HepG2 (cell line): Measurements from ENCODE around the gene RPAP3. TPM values are rescaled to one million over a fixed set of nuclear protein-coding genes. Genes with fewer than 3 reads are reported as not detected.
A peak's percentile ranks its signal among the peaks of the same experiment; 100 is the strongest.

ENCODE experiments used
- ATAC-seq: fragments of 200-7000 bp; cut with Tn5 transposase; 3 replicates; pipeline ENCODE4 v1.9.1; 2020; ENCODE audit warnings: mild to moderate bottlenecking, moderate library complexity
- BruUV-seq: library from RNA; stranded (reverse); fragments of 400-500 nt; replicated peaks from 2 replicates; lab custom pipeline; 2021; lab: Mats Ljungman, UMichigan
- CTCF ChIA-PET: fragments of 300-600 bp; formaldehyde crosslinking; extraction: SDS; loops from one replicate; lab custom pipeline; 2021; ENCODE audit warnings: low total read pairs, inconsistent platforms, low intra/inter-chr PET ratio; lab: Yijun Ruan, JAX
- POLR2A ChIA-PET: fragments of 350-600 bp; sonication (Branson Sonifier 250); formaldehyde crosslinking; loops from one replicate; lab custom pipeline; 2020; ENCODE audit warnings: antibody characterized with exemption, inconsistent platforms; lab: Yijun Ruan, JAX
- DNase-seq: peaks from one replicate; pipeline ENCODE4 v3.0.0-alpha.2; 2015; ENCODE audit warnings: low spot score
- FAIRE-seq: peaks from 3 replicates; lab custom pipeline; 2011; peaks lifted over from hg19 to GRCh38; lab: Jason Lieb, UNC
- H2AFZ ChIP-seq: one replicate; pipeline ENCODE4 v1.6.1; 2011; ENCODE audit warnings: low read length, inconsistent platforms
- H3K27ac ChIP-seq: fragments of 300-600 bp; 3 replicates; pipeline ENCODE4 v1.8.0; 2011; ENCODE audit warnings: mixed run types, mild to moderate bottlenecking, mixed read lengths, low read length, inconsistent platforms; ENCODE audit not compliant: insufficient read depth; ENCODE audit errors: extremely low read length
- H3K27me3 ChIP-seq, 2 experiments: fragments of 200-600 bp in 1 of 2; 2 replicates in 1 of 2; 3 replicates in 1 of 2; pipeline versions ENCODE4 v1.6.0 to v1.8.0; 2011; ENCODE audit warnings: low read length in 2 of 2, mild to moderate bottlenecking in 2 of 2, moderate library complexity in 2 of 2, inconsistent platforms in 1 of 2; ENCODE audit not compliant: insufficient read depth in 2 of 2, control insufficient read depth in 1 of 2
- H3K36me3 ChIP-seq, 2 experiments: fragments of 200-600 bp in 1 of 2; replicated peaks in 1 of 2; 2 replicates in 1 of 2; 3 replicates in 1 of 2; pipeline versions ENCODE4 v1.5.1 to v1.8.0; 2011; ENCODE audit warnings: low read length in 2 of 2, inconsistent platforms in 1 of 2; ENCODE audit not compliant: insufficient read depth in 2 of 2, control insufficient read depth in 1 of 2
- H3K4me1 ChIP-seq: 2 replicates; pipeline ENCODE4 v1.5.1; 2012; ENCODE audit warnings: low read length, inconsistent platforms; ENCODE audit not compliant: insufficient read depth
- H3K4me2 ChIP-seq: 2 replicates; pipeline ENCODE4 v1.6.0; 2011; ENCODE audit warnings: low read depth, low read length, inconsistent platforms
- H3K4me3 ChIP-seq, 3 experiments: fragments of 200-600 bp in 1 of 3; sonication (generic), shearing (Covaris generic) in 1 of 3; replicated peaks in 1 of 3; 2 replicates each; pipeline ENCODE4 v1.5.1; 2011 to 2016; ENCODE audit warnings: low read length in 3 of 3, inconsistent platforms in 2 of 3, low read depth in 2 of 3, mild to moderate bottlenecking in 2 of 3, control low read depth in 1 of 3, mixed read lengths in 1 of 3; ENCODE audit not compliant: insufficient read depth in 1 of 3
- H3K79me2 ChIP-seq: one replicate; pipeline ENCODE4 v1.6.1; 2011; ENCODE audit warnings: low read length, inconsistent platforms; ENCODE audit not compliant: insufficient read depth
- H3K9ac ChIP-seq: 2 replicates; pipeline ENCODE4 v1.6.0; 2011; ENCODE audit warnings: mild to moderate bottlenecking, low read depth, low read length, inconsistent platforms; ENCODE audit not compliant: insufficient read depth
- H3K9me3 ChIP-seq: 2 replicates; pipeline ENCODE4 v1.5.1; 2012; ENCODE audit warnings: mild to moderate bottlenecking, low read length
- H4K20me1 ChIP-seq: 2 replicates; pipeline ENCODE4 v1.6.0; 2011; ENCODE audit warnings: inconsistent platforms, mild to moderate bottlenecking, low read length, moderate library complexity; ENCODE audit not compliant: insufficient read depth
- AGO2 ChIP-seq: fragments of 200-400 bp; formaldehyde crosslinking; optimal IDR thresholded peaks from 2 replicates; pipeline ENCODE3; 2017; ENCODE audit warnings: mild to moderate bottlenecking, low read depth, low read length, moderate library complexity
- CREB3 ChIP-seq: sonication (generic); formaldehyde crosslinking; IDR thresholded peaks from 2 replicates; pipeline ENCODE4 v1.5.0; 2020; ENCODE audit warnings: missing genetic modification reagents
- DPF2 ChIP-seq: sonication (generic); formaldehyde crosslinking; IDR thresholded peaks from 2 replicates; pipeline ENCODE4 v1.4.0; 2020; ENCODE audit warnings: mild to moderate bottlenecking, low read depth, missing genetic modification reagents, borderline replicate concordance
- FIP1L1 ChIP-seq: fragments of 200-400 bp; formaldehyde crosslinking; IDR thresholded peaks from 2 replicates; pipeline ENCODE4 v1.6.1; 2018; ENCODE audit warnings: low read depth, mild to moderate bottlenecking, low read length, moderate library complexity, borderline replicate concordance; ENCODE audit not compliant: insufficient read depth
- GATA4 ChIP-seq: sonication (generic); IDR thresholded peaks from 2 replicates; pipeline ENCODE4 v1.6.1; 2016; ENCODE audit warnings: antibody characterized with exemption, low read depth, borderline replicate concordance
- HBP1 ChIP-seq: IDR thresholded peaks from 2 replicates; pipeline ENCODE4 v1.6.1; 2016; ENCODE audit warnings: low read depth, control low read depth
- IKZF5 ChIP-seq: IDR thresholded peaks from 2 replicates; pipeline ENCODE4 v1.6.1; 2018; ENCODE audit warnings: missing genetic modification reagents, mild to moderate bottlenecking, missing compliant biosample characterization
- KAT7 ChIP-seq: IDR thresholded peaks from 2 replicates; pipeline ENCODE4 v1.6.1; 2018; ENCODE audit warnings: borderline replicate concordance, missing compliant biosample characterization
- KDM5B ChIP-seq: sonication (generic); formaldehyde crosslinking; IDR thresholded peaks from 2 replicates; pipeline ENCODE4 v1.4.0; 2020; ENCODE audit warnings: missing genetic modification reagents, mild to moderate bottlenecking, borderline replicate concordance
- MEF2D ChIP-seq: sonication (generic); formaldehyde crosslinking; IDR thresholded peaks from 2 replicates; pipeline ENCODE4 v1.5.1; 2020; ENCODE audit warnings: mild to moderate bottlenecking, missing genetic modification reagents
- NKX3-1 ChIP-seq: sonication (generic); formaldehyde crosslinking; IDR thresholded peaks from 2 replicates; pipeline ENCODE4 v1.5.0; 2020; ENCODE audit warnings: missing genetic modification reagents
- PCBP1 ChIP-seq: fragments of 200-400 bp; formaldehyde crosslinking; IDR thresholded peaks from 2 replicates; pipeline ENCODE4 v1.6.1; 2017; ENCODE audit warnings: mild to moderate bottlenecking, low read depth, low read length, borderline replicate concordance
- ZFP82 ChIP-seq: sonication (generic); formaldehyde crosslinking; IDR thresholded peaks from 2 replicates; pipeline ENCODE4 v1.5.1; 2020; ENCODE audit warnings: mild to moderate bottlenecking, missing genetic modification reagents, borderline replicate concordance
- ZNF101 ChIP-seq: sonication (generic); formaldehyde crosslinking; IDR thresholded peaks from 2 replicates; pipeline ENCODE4 v1.4.0; 2020; ENCODE audit warnings: mild to moderate bottlenecking, low read depth, missing genetic modification reagents, borderline replicate concordance
- ZNF740 ChIP-seq: sonication (generic); formaldehyde crosslinking; IDR thresholded peaks from 2 replicates; pipeline ENCODE4 v1.4.0; 2020; ENCODE audit warnings: missing genetic modification reagents
- WGBS: methylation state at CpG from one replicate; pipeline ENCODE4 v1.1.6; 2017; ENCODE audit warnings: low lambda C conversion rate; 5-methylcytosine and 5-hydroxymethylcytosine counted together
- in situ Hi-C: cut with HindIII; loops from 2 replicates; pipeline ENCODE4 v1.10.0; 2017; ENCODE audit warnings: low pct_unique_long_range_greater_than_20kb; ENCODE audit not compliant: extremely low pct_ligation_motif_present
- intact Hi-C: fragments of 100-400 bp; cut with micrococcal nuclease; formaldehyde crosslinking; loops from one replicate; pipeline ENCODE4 v1.10.0; 2022; ENCODE audit not compliant: unreplicated experiment
- polyA plus RNA-seq, 8 experiments: library from polyadenylated mRNA; depleted of rRNA in 3 of 8; stranded (reverse) in 7 of 8; unstranded in 1 of 8; fragments of >200 nt; fragmentation: Illumina TruSeq in 4 of 8; extraction: Trizol in 4 of 8; gene quantifications; 2 replicates each; pipeline versions ENCODE4 v1.2.1 to v1.2.3, GENCODE V29; 2011 to 2016; ENCODE audit warnings: low read depth in 4 of 8, missing spikeins in 1 of 8, mixed read lengths in 1 of 8; ENCODE audit not compliant: insufficient read depth in 1 of 8
- total RNA-seq, 5 experiments: library from RNA; depleted of rRNA; stranded (reverse); fragments of >200 nt; fragmentation: Illumina TruSeq; extraction: Trizol; gene quantifications; 2 replicates each; pipeline ENCODE4 v1.2.3, GENCODE V29; 2016; ENCODE audit warnings: low read depth in 1 of 5

Gene RPAP3
- total and polyA plus RNA-seq, 2 of the 13 experiments (the other 11 are each of a cell fraction or from before 2014, with no cell fraction given) = 8.8 to 32.8 TPM

- DNase-seq (no peak), ATAC-seq (peak; percentile 7; the same call in 1 of the 3 replicates), FAIRE-seq (no peak)
- Histone ChIP-seq H4K20me1 (no peaks in the 10 kb centered on the region), H3K79me2 (no peaks in the 10 kb centered on the region), H3K4me3 (peak overlapping the region in 1 of 3 experiments; percentile 48; a peak in 2 of 6 replicates), H3K27me3 (no peaks in the 10 kb centered on the region; a peak in 1 of 5 replicates), H3K9ac (no peak overlapping the region), H2AFZ (no peak overlapping the region), H3K36me3 (no peaks in the 10 kb centered on the region), H3K4me1 (peaks cover 12% of the 10 kb centered on the region), H3K9me3 (no peaks in the 10 kb centered on the region), H3K4me2 (peak overlapping the region; percentile 69), H3K27ac (no peak overlapping the region)
- intact Hi-C loops (no loop called here), in situ Hi-C loops (loop anchor here (5.0 kb wide), 1 partner anchor 120 kb away; no protein-coding TSS in a partner anchor)
- no TSS peak for BruUV-seq
- ChIA-PET CTCF (interaction anchor here (1.6 to 3.9 kb wide), 3 partner anchors 57 to 121 kb away, joined by 4 to 56 read pairs (median 12); no protein-coding TSS in a partner anchor), POLR2A (no interaction called here)
- TF ChIP-seq DPF2 (no peak), ZNF740 (CRISPR knock-in tag) (no peak), HBP1 (no peak), NKX3-1 (no peak), ZFP82 (CRISPR knock-in tag) (no peak), PCBP1 (no peak), KAT7 (CRISPR knock-in tag) (no peak), ZNF101 (no peak), CREB3 (CRISPR knock-in tag) (no peak), GATA4 (no peak), AGO2 (no peak), IKZF5 (CRISPR knock-in tag) (no peak), FIP1L1 (no peak), MEF2D (CRISPR knock-in tag) (no peak), KDM5B (CRISPR knock-in tag) (no peak)
- WGBS = 40% methylated on average over 4 of the region's 6 CpGs
Observed at GRCh38 chr12:47717046-47717442, 11.2 kb upstream of the RPAP3 start.
